ENCODE results near the gene TUSC2.

TUSC2 gene

DNA sequence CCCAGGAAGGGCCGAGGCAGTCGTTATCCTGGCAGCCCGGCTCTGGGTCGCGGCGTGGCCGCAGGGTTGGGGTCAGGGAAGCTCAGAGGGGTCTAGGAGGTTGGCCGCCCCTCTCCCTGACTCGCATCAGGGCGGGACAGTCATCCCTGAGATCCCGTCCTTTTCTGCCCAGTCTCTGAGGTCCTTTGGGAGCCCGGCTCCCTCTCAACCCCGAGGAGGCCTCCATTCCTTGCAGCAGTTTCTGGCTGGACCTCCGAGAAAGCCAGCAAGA is 6.0 kb downstream of the TUSC2 start:
- H3K4me3 ChIP-seq (ENCODE audit: low read length) = peak overlapping the region; percentile 90
- TF ChIP-seq CTCF (conservative IDR thresholded peaks at IDR 0.05; ENCODE audit: low read depth, low read length) = no peak
- no peak for DNase-seq (ENCODE audit: low read depth)

DNA sequence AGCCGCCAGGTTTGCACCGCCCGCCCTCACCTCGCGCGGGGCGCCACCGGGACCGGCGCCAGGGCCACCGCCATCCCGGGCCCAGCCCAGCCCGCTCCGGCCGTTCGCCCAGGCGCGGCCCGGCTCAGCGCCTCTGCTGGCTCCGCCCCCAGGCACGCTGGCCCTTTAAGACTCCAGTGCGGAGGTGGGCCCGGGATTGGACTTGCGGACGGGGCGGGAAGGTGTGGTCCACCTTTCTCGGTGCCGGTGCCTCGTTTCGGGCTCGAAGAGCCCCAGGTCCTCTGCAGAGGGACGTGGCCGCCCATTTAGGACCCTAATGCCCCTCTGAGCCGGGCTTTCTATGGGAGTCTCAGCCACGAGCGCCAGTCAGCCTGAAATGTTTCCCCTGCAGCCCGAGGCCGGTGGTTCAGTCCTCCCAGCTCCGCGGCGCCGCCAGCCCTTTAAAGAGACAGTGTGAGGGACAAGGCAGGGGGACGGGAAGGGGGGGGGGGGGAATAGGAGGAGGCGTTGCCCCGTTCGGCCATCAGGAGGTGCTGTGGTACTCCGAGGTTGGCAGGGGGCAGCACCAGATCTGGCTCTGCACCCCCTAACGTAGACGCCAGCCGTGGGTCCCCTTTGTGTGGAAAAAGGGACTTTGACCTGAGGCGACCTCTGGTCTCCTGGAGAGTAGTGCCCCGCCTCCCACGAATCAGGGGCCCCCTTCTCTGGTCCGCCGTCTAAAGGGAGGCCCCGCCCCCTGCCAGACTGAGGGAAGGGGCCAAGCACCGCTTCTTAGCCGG is 6.5 kb downstream of the TUSC2 start:
- DNase-seq (ENCODE audit: low read depth) = peak; percentile 63
- H3K4me3 ChIP-seq (ENCODE audit: low read length) = peak overlapping the region; percentile 90
- peak; percentile 57 for TF ChIP-seq CTCF (conservative IDR thresholded peaks at IDR 0.05; ENCODE audit: low read depth, low read length)

DNA sequence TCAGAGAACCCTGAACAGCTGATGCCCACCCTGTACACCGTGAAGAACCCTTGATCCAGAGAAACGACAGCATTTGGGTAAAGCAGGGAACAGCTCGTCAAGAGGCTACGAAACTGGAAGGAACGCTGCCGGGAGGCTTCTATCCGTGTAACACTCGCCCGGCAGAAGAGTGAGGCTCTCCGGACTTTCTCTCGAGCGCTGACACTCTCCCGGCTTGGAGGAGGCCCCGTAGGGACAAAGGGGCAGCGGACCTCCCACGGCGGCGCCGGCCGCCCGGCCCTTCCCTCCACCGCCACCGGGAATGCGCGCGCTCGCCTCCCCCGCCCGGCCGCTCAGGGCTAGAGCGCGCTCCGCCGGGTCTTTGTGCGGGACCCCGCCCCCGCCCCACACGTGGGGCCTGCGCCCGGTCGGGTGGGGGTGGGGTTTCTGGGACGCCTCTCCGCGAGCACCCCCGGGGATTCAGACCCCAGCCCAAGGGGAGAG is 7.1 kb downstream of the TUSC2 start:
- DNase-seq (ENCODE audit: low read depth) = no peak
- no peak for TF ChIP-seq CTCF (conservative IDR thresholded peaks at IDR 0.05; ENCODE audit: low read depth, low read length)
- peak overlapping the region; percentile 90 for H3K4me3 ChIP-seq (ENCODE audit: low read length)

DNA sequence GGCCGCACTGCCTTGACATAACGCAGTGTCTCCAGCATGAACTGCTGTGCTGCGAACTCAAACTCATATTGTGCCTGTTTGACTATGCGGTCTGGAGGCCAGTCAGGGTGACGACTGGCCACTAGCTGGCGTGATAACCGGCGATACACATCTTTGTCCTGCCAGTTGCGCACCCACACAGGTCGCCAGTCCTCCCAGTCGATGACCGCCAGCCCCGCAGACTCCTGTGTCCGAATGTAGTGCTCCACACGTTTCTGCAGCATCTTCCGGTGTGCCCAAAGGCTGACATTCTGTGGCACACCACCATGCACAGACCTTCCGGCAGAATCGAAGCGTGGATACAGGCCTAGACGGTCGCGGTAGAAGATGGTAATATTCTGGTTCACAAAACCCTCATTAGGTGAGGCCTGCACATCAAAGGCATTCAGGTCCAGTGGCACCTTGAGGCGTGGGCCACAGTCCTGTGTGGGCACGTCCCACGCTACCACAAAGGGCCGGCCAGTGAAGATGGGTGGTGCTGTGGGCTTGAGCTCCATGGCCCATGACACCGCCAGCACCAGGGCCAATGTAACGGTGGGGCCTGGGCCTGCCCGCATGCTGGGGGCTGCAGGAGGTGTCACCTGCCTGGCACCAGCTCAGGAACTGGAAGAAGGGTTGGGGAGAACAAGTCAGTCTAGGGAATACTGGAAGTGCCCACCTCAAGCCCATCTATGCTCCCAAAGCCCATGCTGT is 8.0 kb downstream of the TUSC2 start:
- TF ChIP-seq CTCF (conservative IDR thresholded peaks at IDR 0.05; ENCODE audit: low read depth, low read length) = no peak
- no peak for DNase-seq (ENCODE audit: low read depth)
- H3K4me3 ChIP-seq (ENCODE audit: low read length) = peak overlapping the region; percentile 90

DNA sequence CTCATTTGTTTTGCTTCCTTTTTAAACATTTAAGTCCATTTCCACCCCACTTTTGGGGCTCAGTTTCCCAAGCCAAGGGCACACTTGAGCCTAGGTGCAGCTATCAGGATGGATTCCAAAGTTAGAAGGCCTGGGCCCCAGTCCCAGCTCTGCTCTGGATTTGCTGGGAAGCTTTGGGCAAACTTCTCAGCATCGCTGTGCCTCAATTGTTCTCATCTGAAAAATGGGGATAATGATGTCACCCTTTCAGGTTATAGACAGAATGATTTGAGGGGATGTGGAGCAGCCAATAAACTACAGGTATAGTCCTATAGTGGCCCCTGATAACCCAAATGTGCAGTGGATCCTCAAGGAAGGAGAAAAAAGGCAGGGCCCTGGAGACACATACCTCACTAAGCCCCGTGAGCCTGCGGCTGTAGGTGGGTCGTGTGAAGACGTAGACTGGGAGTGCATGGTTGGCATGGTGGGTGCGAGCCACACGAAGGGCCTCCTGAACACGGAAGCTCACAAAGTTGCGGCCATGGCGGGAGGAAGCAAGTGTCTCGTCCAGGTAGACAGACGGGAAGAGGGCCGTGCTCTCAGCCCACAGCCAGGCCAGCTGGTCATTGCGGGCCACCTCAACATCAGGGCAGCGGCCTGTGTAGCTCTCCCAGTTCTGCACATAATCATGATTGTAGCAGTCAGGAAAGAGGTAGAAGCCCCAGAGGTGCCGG is 8.7 kb downstream of the TUSC2 start:
- TF ChIP-seq CTCF (conservative IDR thresholded peaks at IDR 0.05; ENCODE audit: low read depth, low read length) = no peak
- no peak overlapping the region for H3K4me3 ChIP-seq (ENCODE audit: low read length)

GRCh38 chr3:50318615-50319014 is 9.4 kb downstream of the TUSC2 start:
- no peak for DNase-seq (ENCODE audit: low read depth)
- no peak for TF ChIP-seq CTCF (conservative IDR thresholded peaks at IDR 0.05; ENCODE audit: low read depth, low read length)
- no peak overlapping the region for H3K4me3 ChIP-seq (ENCODE audit: low read length)

More for the DNA sequence above, 8.7 kb downstream of the TUSC2 start:
- no peak for DNase-seq (ENCODE audit: low read depth)
